ENCODE data around the gene FGR.
"Not testable (repeated sequence)": the region's sequence is repeated elsewhere in the genome, so short reads cannot be mapped to it uniquely, and the experiment has no call there.

Gene FGR

GRCh38 chr1:27659497-27660299, 24.7 kb upstream of the FGR start:
- peak; percentile 88 for DNase-seq

- peak; percentile 48 for DNase-seq
These were observed 24.0 kb upstream of the FGR start for GRCh38 chr1:27658951-27659496.

DNA sequence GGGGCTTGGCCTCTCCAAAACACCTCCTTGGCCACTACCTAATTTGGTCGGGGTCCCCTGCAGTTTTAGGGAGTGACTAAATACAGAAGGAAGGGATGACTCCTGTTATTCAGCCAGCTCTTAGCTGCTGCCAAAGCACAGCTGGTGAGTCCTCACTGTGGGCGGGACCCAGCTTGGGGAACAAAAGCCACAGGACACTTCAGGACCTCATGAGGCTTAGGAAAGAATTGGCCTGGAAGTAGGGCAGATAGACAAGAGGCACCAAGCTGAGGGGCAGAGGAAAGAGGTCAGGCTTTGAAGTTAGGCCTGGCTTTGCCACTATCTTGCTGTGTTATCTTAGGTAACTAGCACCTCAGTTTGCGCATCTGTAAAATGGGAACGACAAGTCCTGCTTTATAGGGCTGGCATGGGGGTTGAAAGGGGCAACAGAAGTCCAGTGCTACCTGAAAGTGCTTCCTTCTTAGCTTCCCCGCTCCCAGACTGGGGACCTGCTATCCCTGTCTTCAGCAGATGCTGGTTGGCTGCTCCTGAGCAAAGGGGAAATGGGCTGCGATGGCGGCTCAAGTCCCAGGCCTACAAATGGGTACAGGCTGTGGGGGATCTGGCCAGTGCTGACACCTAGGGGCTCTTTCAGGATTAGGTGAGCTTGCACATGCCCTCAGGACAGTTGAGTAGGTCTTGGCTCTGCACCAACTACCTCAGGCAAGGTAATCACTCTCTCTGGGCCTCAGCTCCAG, 21.3 kb upstream of the FGR start:
- no peak for DNase-seq

DNA sequence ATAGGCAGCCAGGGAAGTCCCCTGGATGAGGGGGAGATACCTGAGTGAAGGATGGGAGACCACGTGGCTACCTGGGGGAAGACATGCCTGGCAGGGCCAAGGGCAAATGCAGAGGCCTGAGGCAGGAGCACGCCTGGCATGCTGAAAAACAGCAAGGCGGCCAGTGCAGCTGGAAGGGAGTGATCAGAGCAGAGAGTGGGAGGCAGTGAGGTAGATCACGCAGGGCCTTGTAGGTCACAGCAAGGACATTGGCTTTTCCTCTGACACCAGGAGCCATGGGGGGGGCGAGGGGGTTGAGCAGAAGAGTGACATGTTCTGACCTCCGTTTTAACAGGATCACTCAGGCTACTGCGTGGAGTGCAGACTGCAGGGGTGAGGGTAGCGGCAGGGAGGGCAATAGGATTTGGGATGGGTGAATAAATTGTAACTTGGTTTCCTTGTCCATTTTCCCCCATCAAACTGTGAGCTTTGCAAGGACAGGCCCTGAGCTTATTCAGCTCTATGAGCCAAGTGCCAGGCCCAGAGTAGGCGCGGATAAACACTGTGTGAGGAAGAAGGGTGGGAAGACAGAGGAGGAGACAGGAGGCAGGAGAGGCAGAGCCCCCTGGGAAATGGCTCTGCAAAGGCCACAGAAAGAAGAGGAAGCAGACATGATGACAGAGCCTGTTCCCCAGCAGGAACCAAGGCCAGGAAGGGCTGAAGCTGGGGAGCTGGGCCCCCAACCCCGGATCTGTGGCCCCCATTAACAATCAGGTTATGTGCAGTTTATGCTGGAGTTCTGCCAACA, 20.4 kb upstream of the FGR start:
- DNase-seq: no peak

DNA sequence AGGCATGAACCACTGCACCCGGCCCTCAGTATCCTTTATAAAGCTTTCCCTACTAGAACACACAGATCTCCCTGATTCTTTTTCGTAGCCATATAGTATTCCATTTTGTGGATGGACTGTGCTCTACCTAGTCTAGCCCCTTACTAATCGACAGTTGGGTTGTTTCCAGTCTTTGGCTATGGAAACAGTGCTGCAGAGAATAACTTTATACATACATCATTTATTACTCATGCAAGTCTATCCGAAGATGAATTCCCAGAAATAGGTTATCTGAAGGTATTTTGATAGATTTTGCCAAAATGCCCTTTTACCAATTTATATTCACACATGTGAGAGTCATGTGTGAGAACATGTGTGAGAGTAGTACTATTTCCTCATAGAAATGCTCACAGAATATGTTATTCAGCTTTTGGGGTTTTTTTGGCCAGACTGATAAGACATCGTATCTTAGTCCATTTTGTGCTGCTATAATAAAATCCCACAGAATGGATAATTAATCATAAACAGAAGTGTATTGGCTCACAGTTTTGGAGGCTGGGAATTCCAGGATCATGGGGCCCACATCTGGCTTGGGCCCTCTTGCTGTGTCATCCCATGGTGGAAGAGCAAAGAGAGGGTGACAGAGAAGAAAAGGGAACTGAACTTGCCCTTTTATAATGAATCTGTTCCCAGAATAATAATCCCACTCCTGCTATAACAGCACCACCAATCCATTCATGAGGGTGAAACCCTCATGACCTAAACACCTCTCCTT, 17.3 kb upstream of the FGR start:
- no peak for DNase-seq

DNA sequence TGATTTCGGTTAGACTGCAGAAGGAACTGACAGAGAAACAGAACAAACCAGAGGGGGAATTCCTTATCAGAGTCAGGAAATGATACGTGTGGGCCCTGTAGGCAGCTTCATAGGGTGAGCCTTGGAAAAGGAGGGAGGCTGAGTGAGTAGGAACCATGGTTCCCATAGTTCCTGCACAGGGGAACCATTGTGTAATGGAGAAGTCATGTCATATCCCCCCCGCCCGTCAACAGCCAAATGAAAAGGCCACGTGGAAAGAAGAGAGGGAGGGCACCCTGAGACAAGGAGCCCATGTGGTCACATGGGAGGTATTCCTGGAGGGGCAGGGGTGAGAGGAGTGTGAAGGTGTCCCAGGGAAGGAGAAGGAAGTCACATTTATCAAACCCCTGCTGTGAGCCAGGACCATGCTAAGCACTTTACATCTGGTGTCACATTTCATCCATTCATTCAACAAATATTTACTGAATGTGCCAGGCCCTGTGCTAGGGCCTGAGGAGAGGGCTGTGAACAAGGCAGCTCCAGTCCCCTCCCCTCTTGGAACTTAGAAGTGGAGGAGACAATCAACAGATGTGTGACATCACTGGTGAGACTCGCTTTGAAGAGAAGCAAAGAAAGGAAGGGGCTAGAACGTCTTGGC, 15.7 kb upstream of the FGR start:
- DNase-seq: no peak

GRCh38 chr1:27650171-27650538, 15.2 kb upstream of the FGR start:
- no peak for DNase-seq

DNA sequence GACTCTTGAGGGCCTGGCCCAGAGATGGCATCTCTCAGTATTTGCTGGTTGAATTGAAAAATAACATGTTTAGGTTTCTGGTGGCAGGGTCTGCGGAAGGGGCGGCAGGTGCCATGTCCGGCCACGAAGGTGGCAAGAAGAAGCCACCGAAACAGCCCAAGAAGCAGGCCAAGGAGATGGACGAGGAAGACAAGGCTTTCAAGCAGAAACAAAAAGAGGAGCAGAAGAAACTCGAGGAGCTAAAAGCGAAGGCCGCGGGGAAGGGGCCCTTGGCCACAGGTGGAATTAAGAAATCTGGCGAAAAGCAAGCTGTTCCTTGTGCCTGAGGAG, 14.3 kb upstream of the FGR start:
- no peak for DNase-seq

DNA sequence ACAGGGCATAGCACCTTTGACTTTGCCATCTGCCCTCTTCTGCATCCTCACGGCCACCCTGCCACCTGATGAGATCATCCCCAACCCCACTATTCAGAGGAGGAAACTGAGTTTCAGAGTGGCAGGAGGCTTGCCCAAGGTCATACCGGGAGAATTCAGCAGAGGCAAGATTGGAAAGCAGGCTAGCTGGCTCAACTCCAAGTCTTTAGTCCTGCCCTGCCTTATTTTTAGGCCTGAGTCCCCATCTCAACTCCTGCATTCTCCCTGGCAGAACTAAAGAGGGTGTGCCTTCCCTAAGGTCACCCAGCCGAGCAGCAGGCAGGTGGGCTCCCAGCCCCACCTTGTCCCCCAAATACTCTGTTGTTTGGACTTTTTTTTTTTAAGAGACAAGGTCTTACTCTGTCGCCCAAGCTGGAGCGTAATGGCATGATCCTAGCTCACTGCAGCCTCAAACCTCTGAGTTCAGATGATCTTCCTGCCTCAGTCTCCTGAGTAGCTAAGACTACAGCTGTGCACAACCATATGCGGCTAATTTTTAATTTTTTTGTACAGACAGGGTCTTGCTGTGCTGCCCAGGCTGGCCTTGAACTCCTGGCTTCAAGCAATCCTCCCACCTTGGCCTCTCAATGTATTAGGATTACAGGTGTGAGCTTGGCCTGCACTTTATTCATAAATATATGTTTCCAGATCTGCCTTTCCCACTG, 13.8 kb upstream of the FGR start:
- no peak for DNase-seq

GRCh38 chr1:27647328-27647727, 12.3 kb upstream of the FGR start:
- DNase-seq: no peak

GRCh38 chr1:27646676-27647075, 11.7 kb upstream of the FGR start:
- no peak for DNase-seq

DNA sequence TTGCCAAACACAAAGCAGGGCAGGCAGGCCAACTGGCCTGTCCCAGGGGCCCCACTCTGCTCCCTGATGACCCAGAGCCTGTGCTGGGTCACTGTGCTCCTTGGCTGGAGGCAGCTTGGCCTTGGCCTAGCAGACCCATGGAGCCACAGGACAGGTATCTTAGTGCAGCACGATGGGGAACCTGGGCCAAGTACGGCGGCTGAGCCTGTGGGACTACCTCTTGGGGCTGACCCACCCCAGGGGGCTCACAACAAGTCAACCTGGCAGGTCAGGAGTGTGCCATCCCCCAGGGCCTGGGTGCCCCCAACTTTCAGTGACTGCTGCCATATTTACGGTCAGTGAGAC, 10.1 kb upstream of the FGR start:
- DNase-seq: no peak

DNA sequence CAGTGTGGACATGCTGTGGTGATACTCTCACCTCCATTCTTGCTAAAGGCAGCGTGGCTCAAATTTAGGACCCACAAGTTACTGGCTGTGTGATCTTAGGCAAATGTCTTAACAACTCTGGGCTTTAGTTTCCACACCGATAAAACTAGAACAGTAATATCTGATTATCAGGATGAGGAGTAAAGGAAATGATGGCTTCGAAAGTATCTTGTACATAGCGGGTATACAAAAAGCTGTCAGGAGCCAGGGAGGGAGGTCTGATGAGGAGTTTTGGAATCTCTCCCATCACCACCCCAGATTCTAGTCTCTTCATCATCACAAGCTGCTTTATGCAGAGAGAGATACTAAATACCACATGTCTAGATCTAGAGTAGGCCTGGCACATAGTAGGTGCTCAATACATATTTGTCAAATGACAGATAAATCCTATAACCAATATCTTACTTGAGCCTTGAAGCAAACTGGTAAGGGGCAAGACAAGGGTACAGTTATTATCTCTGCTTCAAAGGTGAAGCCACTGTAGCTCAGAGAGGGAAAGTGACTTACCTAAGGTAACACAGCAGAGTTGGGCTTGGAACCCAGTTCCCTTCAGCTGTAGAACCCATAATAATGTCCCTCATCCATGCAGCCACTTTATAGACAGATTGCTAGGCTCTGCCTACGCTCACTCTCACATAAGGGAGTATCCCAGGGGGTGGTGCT, 9.5 kb upstream of the FGR start:
- DNase-seq: no peak

DNA sequence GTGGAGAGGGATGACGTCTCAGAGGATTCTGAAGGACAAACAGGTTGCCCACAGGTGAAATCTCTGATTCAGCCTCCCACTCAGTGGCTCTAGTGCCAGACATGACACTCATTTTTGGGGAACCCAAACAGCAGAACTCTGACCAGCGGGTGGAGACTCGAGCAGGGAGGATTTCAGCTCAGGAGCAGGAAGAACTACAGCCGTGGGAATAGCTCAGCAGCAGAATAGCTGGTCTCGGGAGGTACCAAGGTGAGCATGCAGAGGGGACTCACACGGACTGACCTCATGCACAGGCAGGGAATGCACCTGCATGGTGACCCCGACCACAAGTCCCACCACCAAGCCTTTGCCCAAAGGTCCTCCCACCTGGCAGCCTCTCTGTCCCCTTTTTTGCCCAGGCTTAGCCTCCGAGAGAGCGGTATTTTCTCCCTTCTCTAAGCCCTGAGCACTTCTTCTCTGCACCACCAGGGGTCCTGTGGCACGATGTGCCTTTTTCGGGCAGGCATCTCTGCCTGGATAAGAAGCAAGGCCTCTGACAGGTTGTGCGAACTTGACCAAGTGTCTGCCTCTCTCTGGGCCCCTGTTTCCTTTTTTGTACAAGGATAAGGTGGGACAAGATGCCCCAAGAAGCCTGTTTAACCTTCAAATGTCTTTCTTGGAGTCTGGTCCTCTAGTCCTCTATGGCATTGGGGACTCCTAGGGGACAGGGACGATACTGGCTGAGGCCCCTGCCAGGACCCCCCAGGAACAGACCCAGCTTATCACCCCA, 8.8 kb upstream of the FGR start:
- peak; percentile 77 for DNase-seq

- not testable (repeated sequence) for DNase-seq
These were observed 5.5 kb upstream of the FGR start for GRCh38 chr1:27640514-27640913.

- no peak for DNase-seq
These were observed 3.8 kb upstream of the FGR start for GRCh38 chr1:27638805-27639204.

DNA sequence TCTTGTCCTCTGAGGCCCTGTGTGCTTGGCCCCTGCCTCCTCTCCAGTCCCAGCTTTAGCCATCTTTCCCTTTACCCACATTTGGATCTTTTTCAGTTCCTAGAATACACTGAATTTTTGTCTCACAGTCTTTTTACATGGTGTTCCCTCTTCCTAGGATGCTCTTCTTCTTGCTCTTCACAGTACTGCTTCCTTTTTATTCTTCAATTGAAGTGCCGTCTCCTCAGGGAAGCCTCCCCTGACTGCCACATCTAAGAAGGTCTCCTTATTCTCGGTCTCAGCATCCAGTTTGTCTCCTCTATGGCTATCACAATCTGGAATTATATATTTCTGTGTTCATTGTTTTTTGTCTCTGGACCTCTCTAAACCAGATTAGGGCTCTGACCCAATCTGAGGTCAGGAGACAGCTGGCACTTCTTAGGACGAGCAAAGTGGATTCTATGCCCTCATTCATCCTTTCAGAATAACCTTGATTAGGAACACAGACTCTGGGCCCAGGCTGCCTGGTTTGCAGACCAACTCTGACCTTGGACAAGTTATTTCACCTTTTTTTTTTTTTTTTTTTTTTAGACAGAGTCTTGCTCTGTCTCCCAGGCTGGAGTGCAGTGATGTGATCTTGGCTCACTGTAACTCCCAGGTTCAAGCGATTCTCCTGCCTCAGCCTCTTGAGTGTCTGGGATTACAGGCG, 3.2 kb upstream of the FGR start:
- DNase-seq: no peak

- DNase-seq: no peak
These were observed 584 bp upstream of the FGR start for GRCh38 chr1:27635396-27636142.

Measured in CD4-positive, alpha-beta T cell treated with Interleukin-4 for 4 hours (primary cell).